Nephron (organoid): ENCODE data around the gene F7.

Experiments
- H3K27ac Mint-ChIP-seq, 3 experiments: 2 replicates each; pipeline ENCODE4 v1.8.0; 2020; ENCODE audit warnings: mixed read lengths in 3 of 3, mild to moderate bottlenecking in 2 of 3, moderate library complexity in 1 of 3
- H3K27me3 Mint-ChIP-seq: 2 replicates; pipeline ENCODE4 v1.8.0; 2021; ENCODE audit warnings: low read depth, mild to moderate bottlenecking, moderate library complexity, mixed read lengths
- H3K36me3 Mint-ChIP-seq: 2 replicates; pipeline ENCODE4 v1.8.0; 2020; ENCODE audit warnings: low read depth, mixed read lengths
- H3K4me1 Mint-ChIP-seq: 2 replicates; pipeline ENCODE4 v1.8.0; 2020; ENCODE audit warnings: mixed read lengths
- H3K4me3 Mint-ChIP-seq, 3 experiments: 2 replicates each; pipeline ENCODE4 v1.8.0; 2020; ENCODE audit warnings: mild to moderate bottlenecking in 3 of 3, mixed read lengths in 3 of 3, moderate library complexity in 2 of 3
- H3K9me3 Mint-ChIP-seq: 2 replicates; pipeline ENCODE4 v1.8.0; 2020; ENCODE audit warnings: mixed read lengths
- TF ChIP-seq, protein P1 (sequence below), 3 experiments: fragments of 200-600 bp; sonication (generic); IDR thresholded peaks; one replicate each; pipeline ENCODE4 v1.5.0; 2021; ENCODE audit warnings: antibody characterized with exemption in 3 of 3; ENCODE audit not compliant: unreplicated experiment in 3 of 3

Gene F7

DNA sequence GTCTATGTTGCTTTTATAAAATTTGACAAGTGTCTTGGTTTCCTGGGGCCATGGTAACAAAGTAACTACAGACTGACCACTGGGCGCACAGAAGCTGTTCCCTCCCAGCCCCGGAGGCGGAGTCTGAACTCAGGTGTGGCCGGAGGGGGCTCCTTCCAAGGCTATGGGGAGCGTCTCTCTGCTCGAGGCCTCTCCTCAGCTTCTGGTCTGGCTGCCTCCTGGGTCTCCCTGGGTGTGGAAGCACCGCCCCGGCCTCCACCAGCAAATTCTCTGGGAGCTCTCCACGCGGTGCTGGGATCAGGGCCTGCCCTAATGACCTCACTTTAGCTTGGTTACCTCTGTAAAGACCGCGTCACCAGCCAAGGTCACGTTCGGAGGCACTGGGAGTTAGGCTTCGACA, 45.7 kb upstream of the F7 start:
- H3K9me3 Mint-ChIP-seq = no peaks in the 10 kb centered on the region
- peaks cover 12% of the 10 kb centered on the region for H3K4me1 Mint-ChIP-seq
- H3K27me3 Mint-ChIP-seq = no peaks in the 10 kb centered on the region
- no peak overlapping the region for H3K4me3 Mint-ChIP-seq
- TF ChIP-seq, protein P1, sequence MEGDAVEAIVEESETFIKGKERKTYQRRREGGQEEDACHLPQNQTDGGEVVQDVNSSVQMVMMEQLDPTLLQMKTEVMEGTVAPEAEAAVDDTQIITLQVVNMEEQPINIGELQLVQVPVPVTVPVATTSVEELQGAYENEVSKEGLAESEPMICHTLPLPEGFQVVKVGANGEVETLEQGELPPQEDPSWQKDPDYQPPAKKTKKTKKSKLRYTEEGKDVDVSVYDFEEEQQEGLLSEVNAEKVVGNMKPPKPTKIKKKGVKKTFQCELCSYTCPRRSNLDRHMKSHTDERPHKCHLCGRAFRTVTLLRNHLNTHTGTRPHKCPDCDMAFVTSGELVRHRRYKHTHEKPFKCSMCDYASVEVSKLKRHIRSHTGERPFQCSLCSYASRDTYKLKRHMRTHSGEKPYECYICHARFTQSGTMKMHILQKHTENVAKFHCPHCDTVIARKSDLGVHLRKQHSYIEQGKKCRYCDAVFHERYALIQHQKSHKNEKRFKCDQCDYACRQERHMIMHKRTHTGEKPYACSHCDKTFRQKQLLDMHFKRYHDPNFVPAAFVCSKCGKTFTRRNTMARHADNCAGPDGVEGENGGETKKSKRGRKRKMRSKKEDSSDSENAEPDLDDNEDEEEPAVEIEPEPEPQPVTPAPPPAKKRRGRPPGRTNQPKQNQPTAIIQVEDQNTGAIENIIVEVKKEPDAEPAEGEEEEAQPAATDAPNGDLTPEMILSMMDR (IDR thresholded peaks at IDR 0.05; ENCODE audit: unreplicated experiment in 3 of 3) = no peak
- peaks cover 8% of the 10 kb centered on the region for H3K36me3 Mint-ChIP-seq
- H3K27ac Mint-ChIP-seq = no peak overlapping the region

DNA sequence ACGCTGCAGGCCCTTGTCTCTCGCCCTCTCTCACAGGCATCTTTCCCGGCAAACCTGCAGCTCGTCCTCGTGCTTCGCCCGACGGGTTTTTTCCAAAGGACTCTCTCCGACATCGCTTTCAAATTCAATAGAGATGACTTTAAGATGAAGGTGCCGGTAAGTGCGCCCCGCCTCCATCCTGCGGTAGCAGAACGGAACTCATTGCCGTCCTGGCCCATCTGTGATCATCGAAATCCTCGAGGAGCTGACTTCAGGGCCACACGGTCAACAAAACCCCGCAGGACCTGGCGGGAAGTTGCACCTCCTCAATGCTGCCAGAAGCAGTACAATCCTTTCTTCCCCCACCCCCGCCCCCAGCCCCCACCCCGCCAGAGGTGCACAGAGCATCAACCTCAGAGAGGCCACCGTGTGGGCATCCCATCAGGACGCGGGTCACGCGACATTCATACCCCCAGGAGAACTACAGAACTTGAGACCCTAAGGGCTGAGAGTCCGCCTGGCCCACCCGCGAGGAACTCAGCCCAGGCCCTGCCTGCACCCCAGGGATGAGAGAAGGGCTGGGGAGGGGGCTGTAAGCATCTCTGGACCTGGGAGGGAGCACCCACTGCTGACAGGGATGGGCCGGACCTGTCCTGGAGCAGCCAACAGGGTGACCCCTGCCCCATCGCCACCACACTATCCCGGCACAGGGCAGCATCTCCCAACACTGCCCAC, 44.9 kb upstream of the F7 start:
- Mint-ChIP-seq H3K9me3 (no peaks in the 10 kb centered on the region), H3K4me1 (peaks cover 6% of the 10 kb centered on the region), H3K27ac (no peak overlapping the region), H3K4me3 (no peak overlapping the region), H3K27me3 (no peaks in the 10 kb centered on the region), H3K36me3 (peaks cover 8% of the 10 kb centered on the region)
- TF ChIP-seq, protein P1 (IDR thresholded peaks at IDR 0.05; ENCODE audit: unreplicated experiment in 3 of 3) = no peak

DNA sequence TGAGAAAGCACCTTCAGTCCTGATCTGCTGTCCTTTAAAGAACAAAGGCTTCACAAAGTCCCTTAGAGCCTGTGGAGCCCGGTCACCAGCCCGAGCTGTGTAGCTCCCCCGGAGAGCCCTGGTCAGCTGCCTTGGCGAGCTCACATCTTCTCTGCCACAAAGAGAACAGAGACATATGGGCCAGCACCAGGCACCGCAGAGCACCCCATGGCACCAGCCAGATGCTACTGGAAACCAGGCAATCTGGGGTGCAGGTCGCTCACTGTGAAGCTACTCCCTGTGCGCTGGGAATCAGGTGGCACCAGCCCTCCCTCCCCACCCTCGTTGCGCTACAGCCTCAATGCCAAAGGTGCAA, 44.3 kb upstream of the F7 start:
- Mint-ChIP-seq H3K9me3 (no peaks in the 10 kb centered on the region), H3K4me3 (no peak overlapping the region), H3K4me1 (peaks cover 6% of the 10 kb centered on the region), H3K27ac (no peak overlapping the region), H3K27me3 (no peaks in the 10 kb centered on the region), H3K36me3 (peaks cover 8% of the 10 kb centered on the region)
- TF ChIP-seq, protein P1 (IDR thresholded peaks at IDR 0.05; ENCODE audit: unreplicated experiment in 3 of 3) = no peak

DNA sequence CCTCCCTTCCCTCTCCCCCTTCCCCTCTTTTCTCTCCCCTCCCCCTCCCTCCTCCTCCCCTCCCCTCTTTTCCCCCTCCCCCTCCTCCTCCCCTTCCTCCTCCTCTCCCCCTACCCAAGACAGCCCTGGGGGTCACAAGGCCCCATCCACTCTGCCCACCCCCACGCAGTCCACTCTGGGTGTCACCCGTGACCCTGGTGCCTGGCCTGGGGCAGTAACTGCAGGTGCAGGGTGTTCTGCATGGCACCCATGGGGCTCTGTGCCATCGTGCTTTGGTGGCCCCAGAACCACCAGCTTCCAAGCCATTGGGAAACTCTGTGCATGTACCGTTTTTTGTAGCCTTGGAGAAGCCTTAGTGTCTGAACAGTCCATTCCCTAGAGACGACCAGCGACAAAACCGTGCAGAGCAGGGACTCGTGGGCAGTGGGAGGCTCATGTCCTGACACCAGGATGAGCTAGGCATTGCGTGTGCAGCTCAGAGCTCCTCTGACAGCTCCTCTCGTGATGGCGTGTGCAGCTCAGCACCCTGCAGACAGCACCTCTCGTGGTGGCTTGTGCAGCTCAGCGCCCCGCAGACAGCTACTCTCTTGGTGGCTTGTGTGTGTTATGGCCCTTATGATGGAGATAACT, 43.7 kb upstream of the F7 start:
- Mint-ChIP-seq H3K27ac (no peak overlapping the region), H3K36me3 (peaks cover 9% of the 10 kb centered on the region), H3K9me3 (no peaks in the 10 kb centered on the region), H3K27me3 (no peaks in the 10 kb centered on the region), H3K4me3 (no peak overlapping the region), H3K4me1 (peaks cover 6% of the 10 kb centered on the region)
- TF ChIP-seq, protein P1 (IDR thresholded peaks at IDR 0.05; ENCODE audit: unreplicated experiment in 3 of 3) = no peak

DNA sequence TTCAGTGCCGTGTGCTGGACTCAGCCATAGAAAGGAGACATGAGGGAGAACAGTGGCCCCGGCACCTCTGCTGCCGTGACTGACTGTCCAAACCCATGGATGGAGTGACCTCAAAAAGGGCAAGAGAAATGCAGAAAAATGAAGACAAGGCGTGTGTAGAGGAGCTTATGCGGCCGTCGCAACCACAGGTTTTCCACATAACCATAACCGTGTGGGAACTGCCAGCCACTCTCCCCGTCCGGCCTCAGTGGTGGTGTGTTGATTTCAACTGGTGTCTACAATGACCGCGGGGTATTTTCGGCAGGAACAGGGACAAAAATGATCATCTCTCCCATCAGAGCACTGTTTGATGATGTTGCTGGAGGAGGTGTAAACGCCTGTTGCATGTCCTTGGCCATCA, 42.9 kb upstream of the F7 start:
- TF ChIP-seq, protein P1 (IDR thresholded peaks at IDR 0.05; ENCODE audit: unreplicated experiment in 3 of 3) = no peak
- H3K4me1 Mint-ChIP-seq = peaks cover 6% of the 10 kb centered on the region
- H3K4me3 Mint-ChIP-seq = no peak overlapping the region
- H3K27ac Mint-ChIP-seq = no peak overlapping the region
- H3K9me3 Mint-ChIP-seq = no peaks in the 10 kb centered on the region
- no peaks in the 10 kb centered on the region for H3K27me3 Mint-ChIP-seq
- H3K36me3 Mint-ChIP-seq = peaks cover 12% of the 10 kb centered on the region

DNA sequence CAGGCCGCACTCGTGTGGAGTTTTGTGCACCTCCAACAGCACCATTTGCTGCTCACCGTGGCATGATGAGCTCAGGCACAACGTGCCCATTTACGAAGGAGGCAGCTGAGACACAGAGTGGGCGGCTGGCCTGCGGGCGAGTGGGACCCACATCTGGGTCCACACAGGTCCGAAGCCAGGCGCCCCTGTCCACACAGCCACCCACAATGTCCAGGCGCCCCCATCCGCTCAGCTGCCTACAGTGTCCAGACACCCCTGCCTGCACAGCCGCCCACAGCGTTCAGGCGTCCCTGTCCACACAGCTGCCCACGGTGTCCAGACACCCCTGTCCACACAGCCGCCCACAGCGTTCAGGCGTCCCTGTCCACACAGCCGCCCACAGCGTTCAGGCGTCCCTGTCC, 42.5 kb upstream of the F7 start:
- Mint-ChIP-seq H3K4me1 (peaks cover 6% of the 10 kb centered on the region), H3K27me3 (no peaks in the 10 kb centered on the region), H3K36me3 (peaks cover 12% of the 10 kb centered on the region), H3K4me3 (no peak overlapping the region), H3K9me3 (no peaks in the 10 kb centered on the region), H3K27ac (no peak overlapping the region)
- TF ChIP-seq, protein P1 (IDR thresholded peaks at IDR 0.05; ENCODE audit: unreplicated experiment in 3 of 3) = no peak
